NOMO-1 treated with DMSO at 0.1 percent for 48 hours (cell line): ENCODE data around the gene MEI1.
"Not testable (repeated sequence)": the region's sequence is repeated elsewhere in the genome, so short reads cannot be mapped to it uniquely, and the experiment has no call there.

ENCODE experiments used
- DNase-seq: peaks from one replicate; lab custom pipeline; 2025; ENCODE audit not compliant: unreplicated experiment; lab: John Stamatoyannopoulos, UW

Gene MEI1

GRCh38 chr22:41676134-41676533, 23.2 kb upstream of the MEI1 start:
- DNase-seq: no peak

GRCh38 chr22:41681616-41682015, 17.7 kb upstream of the MEI1 start:
- no peak for DNase-seq

GRCh38 chr22:41682033-41682807, 17.1 kb upstream of the MEI1 start:
- peak; percentile 69 for DNase-seq

GRCh38 chr22:41683052-41683451, 16.3 kb upstream of the MEI1 start:
- no peak for DNase-seq

GRCh38 chr22:41683616-41684015, 15.7 kb upstream of the MEI1 start:
- no peak for DNase-seq

- DNase-seq: no peak
Observed at GRCh38 chr22:41684194-41684593, 15.1 kb upstream of the MEI1 start.

- not testable (repeated sequence) for DNase-seq
Observed at GRCh38 chr22:41686890-41687289, 12.4 kb upstream of the MEI1 start.

GRCh38 chr22:41687901-41688364, 11.4 kb upstream of the MEI1 start:
- peak; percentile 47 for DNase-seq

GRCh38 chr22:41688365-41689211, 10.7 kb upstream of the MEI1 start, which contains the start of gene SNU13:
Gene SNU13, minus strand, starts transcription at chr22:41688867. Its CDS starts 71 bp downstream, at chr22:41688796.
- peak; percentile 90 for DNase-seq

GRCh38 chr22:41690476-41690875, 8.8 kb upstream of the MEI1 start:
- DNase-seq: no peak

- DNase-seq: no peak
Observed at GRCh38 chr22:41695211-41695610, 4.1 kb upstream of the MEI1 start.

GRCh38 chr22:41696703-41697102, 2.6 kb upstream of the MEI1 start:
- DNase-seq: no peak

GRCh38 chr22:41697126-41697775, 2.1 kb upstream of the MEI1 start:
- peak; percentile 74 for DNase-seq

GRCh38 chr22:41700108-41700364, 733 bp downstream of the MEI1 start:
- no peak for DNase-seq

- DNase-seq: no peak
Observed at GRCh38 chr22:41702763-41703162, 3.5 kb downstream of the MEI1 start.

GRCh38 chr22:41709341-41709740, 10.0 kb downstream of the MEI1 start:
- no peak for DNase-seq

GRCh38 chr22:41713004-41713403, 13.7 kb downstream of the MEI1 start:
- no peak for DNase-seq

- DNase-seq: no peak
Observed at GRCh38 chr22:41722496-41722895, 23.2 kb downstream of the MEI1 start.

GRCh38 chr22:41725510-41726110, 26.3 kb downstream of the MEI1 start:
- no peak for DNase-seq

GRCh38 chr22:41731609-41732008, 32.3 kb downstream of the MEI1 start:
- no peak for DNase-seq

GRCh38 chr22:41732096-41732772, 32.9 kb downstream of the MEI1 start:
- no peak for DNase-seq
